Fibroblast of villous mesenchyme (primary cell): ENCODE results near the gene DUSP18. TPM values are rescaled to one million over a fixed set of nuclear protein-coding genes. Genes with fewer than 3 reads are reported as not detected.

ENCODE experiments used
- DNase-seq: peaks from one replicate; pipeline ENCODE4 v3.0.0-alpha.2; 2010; ENCODE audit warnings: low read depth
- H3K4me3 ChIP-seq: 2 replicates; pipeline ENCODE4 v1.5.1; 2011; ENCODE audit warnings: low read depth, mild to moderate bottlenecking, low read length
- CTCF ChIP-seq: IDR thresholded peaks from 2 replicates; pipeline ENCODE4 v1.5.1; 2012; ENCODE audit warnings: low read depth, mild to moderate bottlenecking, low read length; ENCODE audit not compliant: insufficient read depth
- total RNA-seq: library from RNA; depleted of rRNA; stranded (reverse); fragments of >200 nt; gene quantifications from 2 replicates; pipeline ENCODE4 v1.2.3, GENCODE V29; 2012

DUSP18 gene
- total RNA-seq, 1 donor = 10.4 TPM

- no peak for DNase-seq
- TF ChIP-seq CTCF = no peak
- no peak overlapping the region for H3K4me3 ChIP-seq
These were observed 34.2 kb upstream of the DUSP18 start for GRCh38 chr22:30701872-30702271.

- TF ChIP-seq CTCF = no peak
- H3K4me3 ChIP-seq = no peak overlapping the region
- DNase-seq = no peak
These were observed 30.3 kb upstream of the DUSP18 start for GRCh38 chr22:30697975-30698374.

GRCh38 chr22:30695871-30696655 is 28.4 kb upstream of the DUSP18 start:
- H3K4me3 ChIP-seq = no peak overlapping the region
- no peak for DNase-seq
- no peak for TF ChIP-seq CTCF

GRCh38 chr22:30695351-30695851 is 27.7 kb upstream of the DUSP18 start:
- no peak for TF ChIP-seq CTCF
- no peak for DNase-seq
- peak overlapping the region; percentile 59 for H3K4me3 ChIP-seq

GRCh38 chr22:30694640-30695350 is 27.1 kb upstream of the DUSP18 start, which contains the start of gene OSBP2:
TSS of gene OSBP2 (plus strand) at chr22:30694874. CDS start at chr22:30694910, 36 bp downstream.
- DNase-seq = no peak
- H3K4me3 ChIP-seq = peak within 1 kb of the TSS; percentile 60
- no peak for TF ChIP-seq CTCF

GRCh38 chr22:30694171-30694639 is 26.5 kb upstream of the DUSP18 start:
- no peak for TF ChIP-seq CTCF
- no peak for DNase-seq
- peak overlapping the region; percentile 60 for H3K4me3 ChIP-seq
